ENCODE measurements around the gene ITIH5. TPM values are rescaled to one million over a fixed set of nuclear protein-coding genes. Genes with fewer than 3 reads are reported as not detected.

Gene ITIH5
- total RNA-seq, 2 experiments from 2014 or later, result not detected

DNA sequence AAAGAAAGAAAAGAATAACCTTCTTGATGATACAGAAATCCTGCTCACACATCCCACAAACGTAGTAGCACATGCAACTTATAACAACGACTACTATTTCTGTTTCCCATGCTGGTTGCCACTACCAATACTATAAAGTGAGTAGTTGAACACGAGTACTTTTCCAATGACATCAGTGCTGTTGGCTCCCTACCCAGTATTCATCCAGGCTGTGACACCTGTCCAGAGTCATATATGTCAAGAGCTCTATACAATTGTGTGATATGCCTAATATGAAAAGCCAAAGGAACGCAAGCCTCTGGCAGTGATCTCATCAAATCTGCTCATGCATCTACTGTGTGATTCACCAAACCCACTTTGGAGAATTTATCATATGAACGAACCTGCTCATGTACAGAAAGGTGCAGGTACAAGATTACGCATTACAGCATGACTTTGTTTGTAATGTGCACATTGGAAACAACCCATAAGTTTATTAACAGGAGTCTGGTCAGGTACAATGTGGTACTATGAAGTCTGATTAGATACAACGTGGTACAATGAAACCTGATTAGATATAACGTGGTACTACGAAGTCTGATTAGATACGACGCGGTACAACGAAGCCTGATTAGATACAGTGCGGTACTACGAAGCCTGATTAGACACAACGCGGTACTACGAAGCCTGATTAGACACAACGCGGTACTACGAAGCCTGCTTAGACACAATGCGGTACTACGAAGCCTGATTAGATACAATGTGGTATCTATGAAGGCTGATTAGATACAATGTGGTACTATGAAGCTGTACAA lies 5.8 kb upstream of the ITIH5 start:
- intact Hi-C loops (cut with micrococcal nuclease; ENCODE audit: unreplicated experiment), result no loop called here
- Histone ChIP-seq H4K20me1 (ENCODE audit: insufficient read depth, low read length) (no peaks in the 10 kb centered on the region), H2AFZ (ENCODE audit: low read length) (no peak overlapping the region), H3K9me3 (ENCODE audit: low read length) (no peaks in the 10 kb centered on the region), H3K36me3 (ENCODE audit: insufficient read depth, low read length) (no peaks in the 10 kb centered on the region), H3K4me3 (ENCODE audit: low read depth, low read length, poor library complexity, severe bottlenecking) (no peak overlapping the region), H3K9me2 (ENCODE audit: insufficient read depth, low read length) (no peaks in the 10 kb centered on the region), H3K79me2 (ENCODE audit: insufficient read depth, low read depth, low read length) (no peaks in the 10 kb centered on the region), H3K27ac (ENCODE audit: low read depth, low read length, poor library complexity, severe bottlenecking) (no peak overlapping the region), H3K4me1 (ENCODE audit: insufficient read depth, low read length, poor library complexity, severe bottlenecking) (no peaks in the 10 kb centered on the region), H3K4me2 (ENCODE audit: low read length) (no peak overlapping the region)
- POLR2A ChIA-PET, result interaction anchor here (0.6 kb wide), 1 partner anchor 139 kb away, joined by 3 read pairs; no protein-coding TSS in a partner anchor
- no TSS peak for BruUV-seq (replicated peaks)
- CTCF ChIA-PET (ENCODE audit: unreplicated experiment), result no interaction called here
- no peak for TF ChIP-seq EZH2phosphoT487 (IDR thresholded peaks at IDR 0.05; ENCODE audit: borderline replicate concordance, low read depth, low read length)
- TF ChIP-seq, protein P1, sequence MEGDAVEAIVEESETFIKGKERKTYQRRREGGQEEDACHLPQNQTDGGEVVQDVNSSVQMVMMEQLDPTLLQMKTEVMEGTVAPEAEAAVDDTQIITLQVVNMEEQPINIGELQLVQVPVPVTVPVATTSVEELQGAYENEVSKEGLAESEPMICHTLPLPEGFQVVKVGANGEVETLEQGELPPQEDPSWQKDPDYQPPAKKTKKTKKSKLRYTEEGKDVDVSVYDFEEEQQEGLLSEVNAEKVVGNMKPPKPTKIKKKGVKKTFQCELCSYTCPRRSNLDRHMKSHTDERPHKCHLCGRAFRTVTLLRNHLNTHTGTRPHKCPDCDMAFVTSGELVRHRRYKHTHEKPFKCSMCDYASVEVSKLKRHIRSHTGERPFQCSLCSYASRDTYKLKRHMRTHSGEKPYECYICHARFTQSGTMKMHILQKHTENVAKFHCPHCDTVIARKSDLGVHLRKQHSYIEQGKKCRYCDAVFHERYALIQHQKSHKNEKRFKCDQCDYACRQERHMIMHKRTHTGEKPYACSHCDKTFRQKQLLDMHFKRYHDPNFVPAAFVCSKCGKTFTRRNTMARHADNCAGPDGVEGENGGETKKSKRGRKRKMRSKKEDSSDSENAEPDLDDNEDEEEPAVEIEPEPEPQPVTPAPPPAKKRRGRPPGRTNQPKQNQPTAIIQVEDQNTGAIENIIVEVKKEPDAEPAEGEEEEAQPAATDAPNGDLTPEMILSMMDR (conservative IDR thresholded peaks at IDR 0.05; ENCODE audit: low read length), result no peak
- DNase-seq (ENCODE audit: low spot score), result no peak

DNA sequence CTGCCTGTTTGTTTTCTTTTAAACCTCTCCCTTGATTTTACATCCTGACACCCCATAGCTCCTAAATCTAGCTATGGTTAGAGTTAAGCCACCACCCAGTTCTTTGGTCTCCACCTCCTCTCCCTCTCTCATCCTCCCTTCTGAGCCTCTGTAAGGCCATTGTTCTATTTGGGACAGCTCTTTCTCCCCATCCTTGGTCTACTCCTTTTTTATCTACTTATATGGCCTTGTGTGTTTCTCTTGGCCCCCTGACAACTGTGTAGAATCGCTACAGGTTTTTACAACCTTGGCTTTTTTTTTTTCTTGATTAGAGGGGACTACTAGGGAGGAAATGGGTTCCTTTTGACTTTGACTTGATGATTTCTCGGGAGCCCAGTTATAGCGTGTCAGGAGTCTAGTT lies 3.4 kb upstream of the ITIH5 start:
- no peak overlapping the region for H3K4me2 ChIP-seq (ENCODE audit: low read length)
- CTCF ChIA-PET (ENCODE audit: unreplicated experiment), result no interaction called here
- H3K4me3 ChIP-seq (ENCODE audit: low read depth, low read length, poor library complexity, severe bottlenecking), result no peak overlapping the region
- TF ChIP-seq, protein P1 (conservative IDR thresholded peaks at IDR 0.05; ENCODE audit: low read length), result no peak
- TF ChIP-seq EZH2phosphoT487 (IDR thresholded peaks at IDR 0.05; ENCODE audit: borderline replicate concordance, low read depth, low read length), result no peak
- no peak overlapping the region for H3K27ac ChIP-seq (ENCODE audit: low read depth, low read length, poor library complexity, severe bottlenecking)
- no peaks in the 10 kb centered on the region for H4K20me1 ChIP-seq (ENCODE audit: insufficient read depth, low read length)
- intact Hi-C loops (cut with micrococcal nuclease; ENCODE audit: unreplicated experiment), result no loop called here
- no TSS peak for BruUV-seq (replicated peaks)
- no peaks in the 10 kb centered on the region for H3K4me1 ChIP-seq (ENCODE audit: insufficient read depth, low read length, poor library complexity, severe bottlenecking)
- no peaks in the 10 kb centered on the region for H3K79me2 ChIP-seq (ENCODE audit: insufficient read depth, low read depth, low read length)
- no peak for DNase-seq (ENCODE audit: low spot score)
- H3K9me3 ChIP-seq (ENCODE audit: low read length), result no peaks in the 10 kb centered on the region
- H2AFZ ChIP-seq (ENCODE audit: low read length), result no peak overlapping the region
- no peaks in the 10 kb centered on the region for H3K36me3 ChIP-seq (ENCODE audit: insufficient read depth, low read length)
- no peaks in the 10 kb centered on the region for H3K9me2 ChIP-seq (ENCODE audit: insufficient read depth, low read length)
- POLR2A ChIA-PET, result no interaction called here

Measured in OCI-LY7 (cell line).